Spleen (tissue), 11 donors: Measurements from ENCODE around the gene RAB23. TPM values are rescaled to one million over a fixed set of nuclear protein-coding genes. Genes with fewer than 3 reads are reported as not detected.

Source experiments
- DNase-seq: peaks from one replicate; pipeline ENCODE4 v3.0.0-alpha.2; 2020
- H3K27ac ChIP-seq, 8 donors: fragments of 200-600 bp; sonication (generic) in 7 of 8; 1 replicate in 4 of 8; 2 replicates in 4 of 8; pipeline versions ENCODE4 v1.5.0 to v1.8.0; 2016 to 2021; ENCODE audit warnings: inconsistent platforms in 4 of 8, mild to moderate bottlenecking in 4 of 8, moderate library complexity in 1 of 8
- H3K27me3 ChIP-seq, 7 donors: fragments of 200-600 bp; sonication (generic) in 6 of 7; replicated peaks in 1 of 7; 1 replicate in 4 of 7; 2 replicates in 3 of 7; pipeline versions ENCODE4 v1.5.0 to v1.8.0; 2016 to 2021; ENCODE audit warnings: inconsistent platforms in 3 of 7, mild to moderate bottlenecking in 1 of 7
- H3K36me3 ChIP-seq, 6 donors: fragments of 200-600 bp; sonication (generic) in 5 of 6; 1 replicate in 4 of 6; 2 replicates in 2 of 6; pipeline versions ENCODE4 v1.5.0 to v1.8.0; 2016 to 2021; ENCODE audit warnings: inconsistent platforms in 2 of 6
- H3K4me1 ChIP-seq, 6 donors: fragments of 200-600 bp; sonication (generic) in 5 of 6; 1 replicate in 3 of 6; 2 replicates in 3 of 6; pipeline versions ENCODE4 v1.5.0 to v1.8.0; 2016 to 2021; ENCODE audit warnings: inconsistent platforms in 3 of 6
- H3K4me3 ChIP-seq, 8 donors: fragments of 200-600 bp; sonication (generic) in 7 of 8; 1 replicate in 4 of 8; 2 replicates in 4 of 8; pipeline versions ENCODE4 v1.5.0 to v1.8.0; 2016 to 2021; ENCODE audit warnings: inconsistent platforms in 4 of 8, mild to moderate bottlenecking in 4 of 8, moderate library complexity in 2 of 8
- H3K9me3 ChIP-seq, 8 donors: fragments of 200-600 bp; sonication (generic) in 7 of 8; 1 replicate in 4 of 8; 2 replicates in 4 of 8; pipeline versions ENCODE4 v1.5.0 to v1.8.0; 2016 to 2021; ENCODE audit warnings: inconsistent platforms in 4 of 8
- CTCF ChIP-seq, 11 experiments: fragments of 200-600 bp in 7 of 11; fragments of 450-650 bp in 4 of 11; sonication (generic) in 4 of 11; IDR thresholded peaks in 8 of 11; conservative IDR thresholded peaks in 3 of 11; 1 replicate in 7 of 11; 2 replicates in 4 of 11; pipeline versions ENCODE4 v1.4.0 to v1.8.0; 2016 to 2021; ENCODE audit warnings: antibody characterized with exemption in 11 of 11, inconsistent platforms in 4 of 11, mild to moderate bottlenecking in 1 of 11
- POLR2A ChIP-seq, 3 donors: fragments of 450-650 bp; IDR thresholded peaks; one replicate each; pipeline ENCODE4 v1.5.1; 2017; ENCODE audit warnings: antibody characterized with exemption in 3 of 3, mild to moderate bottlenecking in 1 of 3
- POLR2AphosphoS5 ChIP-seq, 3 donors: sonication (generic); formaldehyde crosslinking; IDR thresholded peaks; one replicate each; pipeline ENCODE4 v1.5.1; 2017; ENCODE audit warnings: antibody characterized with exemption in 3 of 3
- WGBS, 5 donors: extraction: QIAGEN DNeasy Blood & Tissue Kit in 3 of 5; methylation state at CpG; one replicate each; pipeline versions ENCODE4 v1.1.5 to v1.1.7; 2013 to 2018; 5-methylcytosine and 5-hydroxymethylcytosine counted together
- intact Hi-C: fragments of 100-400 bp; cut with DNase I; formaldehyde crosslinking; loops from one replicate; pipeline ENCODE4 v1.15.0; 2023; ENCODE audit warnings: low total_unique reads
- polyA plus RNA-seq, 3 donors: library from polyadenylated mRNA; stranded (reverse); fragments of 200-250 nt; gene quantifications; one replicate each; pipeline ENCODE4 v1.2.1, GENCODE V29; 2013
- total RNA-seq, 7 donors: library from RNA; depleted of rRNA in 3 of 7; stranded (reverse); fragments of >200 nt in 3 of 7; fragmentation: NEBNext Ultra II Directional in 4 of 7; extraction: Animal tissue kit (Norgen Biotek cat#: 25700) in 4 of 7; gene quantifications; one replicate each; pipeline versions ENCODE4 v1.1.0 to v1.2.1, GENCODE V29; 2016 to 2021
- donor health status: healthy with polysubstance abuse.
- donor health status: DM: no; HTN: no; CAD: no; lungs with moderate emphysema.
- donor health status: DM: no; HTN: no; CAD: no.
- donor health status: Bipolar disorder and iron deficiency.
- donor health status: healthy.
- donor health status: DM: no; HTN: no; CAD: no.
- donor health status: DM: yes; HTN: yes; CAD: no.

RAB23 gene
- total and polyA plus RNA-seq, 10 donors, result 0.89 to 3.9 (median 2.1) TPM

GRCh38 chr6:57265755-57266221, 43.7 kb upstream of the RAB23 start:
- intact Hi-C loops, result no loop called here
- Histone ChIP-seq H3K36me3 (no peaks in the 10 kb centered on the region), H3K4me3 (no peak overlapping the region), H3K27ac (no peak overlapping the region), H3K9me3 (no peaks in the 10 kb centered on the region), H3K4me1 (no peaks in the 10 kb centered on the region), H3K27me3 (peaks cover 0 to 4% (median 0%) of the 10 kb centered on the region in 7 donors)
- TF ChIP-seq CTCF (IDR thresholded peaks at IDR 0.05 in 8 of 11, conservative IDR thresholded peaks at IDR 0.05 in 3 of 11) (no peak), POLR2A (IDR thresholded peaks at IDR 0.05) (no peak), POLR2AphosphoS5 (IDR thresholded peaks at IDR 0.05) (no peak)
- WGBS, 5 donors, result 38 to 70% (median 50%) methylated on average over 1 of the region's 1 CpG
- no peak for DNase-seq

DNA sequence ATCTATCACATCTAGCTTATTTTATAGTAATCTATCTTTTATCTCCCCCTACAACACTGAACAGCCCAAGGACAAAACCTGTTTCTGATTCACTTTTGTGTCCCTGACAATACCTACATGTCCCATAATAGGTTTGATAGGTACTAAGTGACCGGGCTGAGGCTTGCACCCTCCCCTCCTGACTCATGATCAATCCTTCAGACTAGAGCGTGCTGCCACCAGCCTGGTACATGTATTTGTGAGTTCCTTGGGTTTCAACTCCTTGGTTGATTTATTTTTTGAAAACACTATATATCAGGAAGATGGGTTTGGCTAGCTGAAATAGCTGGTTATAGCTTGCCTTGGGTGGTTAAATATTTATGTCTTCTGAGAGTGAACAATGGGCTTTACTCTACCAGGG, 41.6 kb upstream of the RAB23 start:
- no peak for DNase-seq
- H3K4me1 ChIP-seq, result no peaks in the 10 kb centered on the region
- H3K27ac ChIP-seq, result no peak overlapping the region
- WGBS, 5 donors, result 82 to 97% (median 89%) methylated on average over 2 of the region's 2 CpGs
- H3K4me3 ChIP-seq, result no peak overlapping the region
- no peaks in the 10 kb centered on the region for H3K36me3 ChIP-seq
- H3K9me3 ChIP-seq, result no peaks in the 10 kb centered on the region
- intact Hi-C loops, result no loop called here
- TF ChIP-seq POLR2A (IDR thresholded peaks at IDR 0.05), result no peak
- TF ChIP-seq POLR2AphosphoS5 (IDR thresholded peaks at IDR 0.05), result no peak
- TF ChIP-seq CTCF (IDR thresholded peaks at IDR 0.05 in 8 of 11, conservative IDR thresholded peaks at IDR 0.05 in 3 of 11), result no peak
- peaks cover 0 to 4% (median 0%) of the 10 kb centered on the region in 7 donors for H3K27me3 ChIP-seq

DNA sequence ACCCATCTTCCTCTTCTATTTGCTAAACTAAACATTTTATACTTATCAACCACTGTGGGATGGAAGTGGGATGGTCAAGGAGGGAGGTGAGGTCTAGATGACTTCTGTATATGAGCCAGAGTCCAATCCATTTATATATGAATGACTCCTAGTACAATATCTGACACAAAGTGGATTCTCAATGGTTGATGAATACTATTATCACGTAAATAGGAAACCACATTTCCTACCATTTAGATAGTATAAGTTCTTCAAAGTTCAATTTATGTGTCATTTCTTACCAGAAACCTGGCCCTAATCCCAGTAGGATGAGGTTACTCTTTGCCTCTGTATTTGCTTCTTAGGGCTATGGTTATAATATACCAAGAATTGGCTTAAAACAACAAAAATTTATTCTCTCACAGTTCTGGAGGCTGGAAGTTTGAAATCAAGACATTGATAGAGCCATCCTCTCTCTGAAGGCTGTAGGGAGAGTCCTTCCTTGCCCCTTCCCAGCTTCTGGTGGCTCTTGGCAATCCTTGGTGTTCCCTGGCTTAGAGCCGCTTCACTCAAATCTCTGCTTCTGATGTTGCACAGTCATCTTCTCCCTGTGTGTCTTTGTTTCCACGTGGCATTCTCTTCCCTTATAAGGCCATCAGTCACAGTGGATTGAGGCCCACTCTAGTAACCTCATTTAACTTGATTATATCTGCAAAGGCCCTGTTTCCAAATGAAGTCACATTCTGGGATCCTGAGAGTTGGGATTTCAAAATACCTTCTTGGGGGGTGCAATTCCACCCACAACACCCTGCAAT, 41.0 kb upstream of the RAB23 start:
- WGBS, 5 donors, result 47 to 61% (median 50%) methylated on average over 3 of the region's 3 CpGs

More for the DNA sequence above, 41.0 kb upstream of the RAB23 start:
- intact Hi-C loops, result no loop called here
- Histone ChIP-seq H3K27ac (no peak overlapping the region), H3K36me3 (no peaks in the 10 kb centered on the region), H3K27me3 (peaks cover 0 to 4% (median 0%) of the 10 kb centered on the region in 7 donors), H3K4me1 (no peaks in the 10 kb centered on the region), H3K9me3 (no peaks in the 10 kb centered on the region), H3K4me3 (no peak overlapping the region)
- DNase-seq, result no peak
- no peak for TF ChIP-seq POLR2A (IDR thresholded peaks at IDR 0.05)
- TF ChIP-seq CTCF (IDR thresholded peaks at IDR 0.05 in 8 of 11, conservative IDR thresholded peaks at IDR 0.05 in 3 of 11), result no peak
